ENCODE data around the gene LCE1F.

LCE1F gene

DNA sequence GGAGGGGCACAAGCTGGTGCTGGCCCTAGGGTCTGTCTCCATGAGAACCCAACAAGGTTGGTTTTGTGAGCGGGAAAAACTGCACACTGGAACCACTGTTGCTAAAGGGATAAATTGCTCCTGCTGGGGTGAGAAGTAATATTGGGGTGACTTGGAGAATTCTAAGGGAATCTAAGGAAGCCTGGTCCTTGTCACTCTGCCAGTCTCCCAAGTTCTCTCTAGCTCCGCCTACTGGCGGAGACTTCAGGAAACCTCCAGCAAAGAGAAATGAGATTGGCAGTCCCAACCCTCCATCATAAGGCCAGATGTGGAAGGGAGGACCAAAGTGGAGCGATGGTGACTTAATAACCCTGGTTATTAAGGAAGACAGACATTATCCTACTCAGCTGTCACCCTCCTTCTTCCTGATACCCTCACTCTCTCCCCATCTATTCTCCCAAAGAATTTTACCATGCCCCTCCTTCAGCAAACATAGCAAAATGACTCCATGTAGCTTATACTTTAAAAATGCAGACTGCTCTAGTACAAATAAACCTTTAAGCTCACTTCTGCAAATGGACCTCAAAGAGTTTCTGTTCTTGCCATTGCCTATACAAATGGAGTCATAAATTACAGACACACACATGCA lies 2.7 kb downstream of the LCE1F start:
- no peak for DNase-seq

DNA sequence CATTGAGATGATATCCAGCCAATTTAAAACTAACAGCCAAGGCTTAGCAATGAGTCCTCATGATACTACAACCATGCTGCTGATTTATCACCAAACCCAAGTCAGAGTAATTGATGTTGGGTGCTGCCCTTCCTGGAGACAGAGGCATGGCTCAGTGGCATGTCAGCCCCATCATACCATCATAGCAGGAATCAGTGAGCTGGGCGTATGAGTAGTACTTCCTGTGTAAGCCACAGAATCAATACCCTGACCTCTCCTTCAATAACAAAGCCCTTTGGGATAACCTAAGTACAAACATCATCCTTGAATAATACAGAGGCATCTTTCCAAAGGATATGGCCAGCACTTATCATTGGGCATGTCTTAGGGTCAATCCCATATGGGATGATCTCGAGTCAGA lies 8.2 kb downstream of the LCE1F start:
- no peak for DNase-seq

DNA sequence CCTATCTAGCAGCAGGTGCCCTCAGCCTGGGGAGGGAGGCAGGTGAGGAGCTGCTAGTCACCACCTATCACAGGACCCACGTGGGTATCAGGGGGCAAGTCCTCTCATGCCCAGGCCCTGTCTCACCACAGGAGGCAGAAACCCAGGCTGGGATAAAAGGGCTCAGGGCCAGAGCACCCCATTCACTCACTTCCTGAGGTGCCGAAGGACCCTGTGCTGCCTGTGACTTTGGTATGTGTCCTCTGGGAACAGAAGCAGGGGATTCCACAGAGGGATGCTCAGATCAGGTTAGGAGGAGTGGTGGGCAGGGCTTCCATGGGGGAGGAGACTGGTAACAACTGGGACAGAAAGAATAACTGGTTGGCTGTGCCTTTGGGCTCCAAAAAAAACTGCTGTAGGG lies 11.1 kb downstream of the LCE1F start, which contains the start of gene LCE1E:
Gene LCE1E, plus strand, starts transcription at position 181 of the 400 bp plus-strand sequence. CDS start 1,043 bp downstream, outside the sequence.
- no peak for DNase-seq

DNA sequence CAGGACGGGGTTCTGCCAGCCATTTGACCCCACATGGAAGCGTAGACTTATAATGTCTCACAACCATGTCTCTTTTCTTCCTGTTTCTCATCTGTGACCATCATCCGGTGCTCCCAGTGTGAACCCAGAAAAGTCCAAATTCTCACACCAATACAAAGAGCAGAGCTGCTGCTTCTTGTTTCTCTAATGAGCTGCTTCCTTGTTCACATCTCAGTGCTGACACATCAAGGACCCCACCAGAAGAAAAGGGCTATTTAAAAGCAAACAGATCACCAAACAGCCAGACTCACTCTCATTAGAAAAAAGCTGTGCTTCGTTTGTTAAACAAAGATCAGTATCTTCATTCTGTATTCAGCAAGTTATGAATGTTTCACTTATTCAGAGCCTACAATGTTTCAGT lies 20.7 kb downstream of the LCE1F start:
- DNase-seq = no peak

DNA sequence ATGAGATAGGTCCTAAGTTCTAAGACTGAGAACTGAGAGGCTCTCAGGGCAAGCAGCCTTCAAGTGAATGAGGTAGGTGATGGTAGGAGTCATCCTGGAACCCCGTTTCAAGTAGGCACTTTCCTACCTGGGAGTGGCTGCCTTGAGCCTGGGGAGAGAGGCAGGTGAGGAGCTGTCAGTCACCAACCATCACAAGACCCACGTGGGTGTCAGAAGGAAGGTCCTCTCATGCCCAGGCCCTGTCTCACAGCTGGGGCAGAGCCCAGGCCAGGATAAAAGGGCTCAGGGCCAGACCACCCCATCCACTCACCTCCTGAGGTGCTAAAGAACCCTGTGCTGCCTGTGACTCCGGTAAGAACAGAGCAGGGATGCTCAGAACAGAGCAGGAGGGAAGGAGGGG lies 21.5 kb downstream of the LCE1F start, which contains the start of gene LCE1D:
Gene LCE1D, plus strand, starts transcription at position 301 of the 400 bp plus-strand sequence. CDS start 1,074 bp downstream, outside the sequence.
- DNase-seq = no peak

DNA sequence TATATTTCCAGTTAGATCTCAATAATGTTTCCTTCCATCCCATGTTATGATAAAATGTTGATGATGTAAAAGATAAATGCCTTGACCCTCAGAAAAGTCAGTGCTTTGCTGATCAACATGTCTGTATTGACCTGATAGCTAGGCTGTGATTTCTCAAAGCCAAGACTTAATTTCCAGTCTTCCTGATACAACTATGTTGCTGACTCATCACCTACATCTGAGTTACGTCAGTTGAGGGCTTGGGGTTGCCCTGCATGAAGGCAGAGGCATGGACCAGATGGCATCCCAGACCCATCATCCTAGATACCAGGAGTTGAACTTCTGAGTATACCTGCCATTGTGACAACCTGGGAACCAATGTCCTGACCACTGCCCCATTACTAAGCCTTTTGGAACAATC lies 26.4 kb downstream of the LCE1F start:
- no peak for DNase-seq

DNA sequence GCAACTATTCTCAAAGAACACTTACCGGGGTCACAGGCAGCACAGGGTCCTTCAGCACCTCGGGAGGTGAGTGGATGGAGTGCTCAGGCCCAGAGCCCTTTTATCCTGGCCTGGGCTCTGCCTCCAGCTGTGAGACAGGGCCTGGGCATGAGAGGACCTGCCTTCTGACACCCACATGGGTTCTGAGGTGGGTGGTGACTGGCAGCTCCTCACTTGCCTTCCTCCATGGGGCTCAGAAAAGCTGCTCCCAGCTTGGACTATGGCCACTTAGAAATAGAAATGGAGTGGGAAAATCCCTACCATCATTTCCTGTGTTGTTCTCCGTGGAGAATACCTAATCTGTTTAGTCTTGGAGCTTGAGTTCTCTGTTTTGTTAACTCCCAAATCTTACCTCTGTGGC lies 31.6 kb downstream of the LCE1F start, which contains the start of gene LCE1C:
Gene LCE1C, minus strand, starts transcription at position 76 of the 400 bp plus-strand sequence. CDS start 1,173 bp downstream, outside the sequence.
- no peak for DNase-seq

DNA sequence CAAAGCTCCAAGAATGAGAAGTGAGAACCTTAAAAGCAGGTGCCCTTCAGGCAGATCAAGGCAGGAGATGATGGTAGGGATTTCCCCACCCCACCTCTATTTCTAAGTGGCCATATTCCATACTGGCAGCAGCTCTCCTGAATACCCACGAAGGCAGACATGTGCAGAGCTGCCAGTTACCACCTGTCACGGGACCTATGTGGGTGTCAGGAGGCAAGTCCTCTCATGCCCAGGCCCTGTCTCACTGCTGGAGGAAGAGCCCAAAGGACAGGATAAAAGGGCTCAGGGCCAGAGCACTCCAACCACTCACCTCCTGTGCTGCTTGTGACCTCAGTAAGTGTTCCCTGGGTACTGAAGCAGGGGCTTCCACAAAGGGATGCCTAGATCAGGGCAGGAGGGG lies 36.1 kb downstream of the LCE1F start:
- no peak for DNase-seq

DNA sequence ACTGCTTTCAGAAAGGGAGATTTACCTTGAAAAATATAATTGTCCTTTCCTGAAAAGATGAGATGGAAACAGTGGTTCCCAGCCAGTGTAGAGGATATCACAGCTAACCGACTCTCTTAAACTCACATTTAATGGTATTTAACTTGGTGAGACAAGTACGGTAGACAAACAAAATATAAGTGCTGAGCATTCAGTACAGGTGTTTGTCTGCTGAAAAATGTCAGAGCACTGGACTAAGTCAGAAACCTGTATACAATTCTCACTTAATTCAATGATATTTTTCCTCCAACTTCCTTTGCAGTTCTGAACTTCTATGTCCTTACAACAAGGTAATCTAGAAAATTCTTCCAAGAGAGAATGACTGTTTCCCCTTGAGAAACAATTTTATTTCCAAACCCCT lies 36.7 kb downstream of the LCE1F start, which contains the start of gene LCE1B:
Gene LCE1B, plus strand, starts transcription at position 301 of the 400 bp plus-strand sequence. CDS start 476 bp downstream, outside the sequence.
- DNase-seq = no peak

DNA sequence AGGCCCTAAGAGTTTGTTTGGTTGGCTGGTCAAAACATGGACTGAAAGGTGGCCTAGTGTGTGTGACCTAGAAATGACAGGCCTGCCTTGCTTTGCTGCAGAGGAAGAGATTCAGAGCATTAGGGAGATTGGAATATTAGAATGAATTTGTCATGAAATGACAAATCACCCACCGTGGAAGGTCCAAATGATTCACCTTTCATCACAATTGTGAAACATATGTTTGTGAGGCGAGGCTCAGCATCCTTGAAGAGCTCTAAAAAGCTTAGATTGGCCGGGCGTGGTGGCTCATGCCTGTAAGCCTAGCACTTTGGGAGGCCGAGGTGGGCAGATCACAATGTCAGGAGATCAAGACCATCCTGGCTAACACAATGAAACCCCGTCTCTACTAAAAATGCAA lies 42.4 kb downstream of the LCE1F start:
- DNase-seq = no peak

DNA sequence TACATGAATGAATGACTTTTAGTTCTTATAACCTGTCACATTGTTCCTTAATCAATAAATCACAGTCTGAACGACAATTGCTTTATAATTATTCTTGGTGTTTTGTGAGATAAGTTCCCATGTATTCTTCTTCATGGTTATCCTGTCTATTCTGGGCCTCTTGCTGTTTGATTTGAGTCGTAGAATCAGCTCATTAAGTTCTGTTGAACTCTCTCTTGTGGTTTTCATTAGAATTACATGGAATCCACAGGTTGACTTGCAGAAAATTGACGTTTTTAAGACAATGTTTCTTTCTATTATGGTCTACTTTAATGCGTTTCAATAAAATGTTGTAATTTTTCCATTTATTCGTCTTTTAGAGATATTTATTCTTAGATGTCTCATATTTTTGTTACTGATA lies 48.4 kb downstream of the LCE1F start:
- DNase-seq = no peak

DNA sequence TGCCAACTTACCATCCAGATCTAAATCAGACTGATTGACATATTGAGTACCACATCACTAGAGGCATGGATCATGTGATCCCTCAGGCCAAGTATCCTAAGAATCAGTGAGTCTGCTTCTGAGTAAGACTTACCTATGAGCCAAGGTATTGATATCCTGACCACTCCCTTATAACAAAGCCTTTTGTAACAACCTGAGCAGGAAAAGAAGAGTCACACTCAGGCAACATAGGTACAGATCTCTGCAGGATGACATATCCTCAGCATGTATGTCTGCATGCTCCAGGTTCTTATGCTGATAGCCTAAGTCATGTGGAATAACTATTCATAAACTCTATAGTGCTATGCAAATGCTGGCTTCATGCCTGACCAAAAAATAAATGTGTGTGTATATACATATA lies 50.0 kb downstream of the LCE1F start:
- no peak for DNase-seq
